Stimulated activated CD8-positive, alpha-beta memory T cell treated with anti-CD3 and anti-CD28 coated beads, Interleukin-2, amount 100 ng/mL, for 1 hour (primary cell): Measurements from ENCODE around the gene SLC25A45.

Experiments
- DNase-seq, 2 donors: peaks; one replicate each; pipeline ENCODE4 v3.0.0-alpha.2; 2020; ENCODE audit warnings: low read depth in 2 of 2

Gene SLC25A45

GRCh38 chr11:65382033-65382803 lies at the start of gene SLC25A45:
Gene SLC25A45 (minus strand): TSS chr11:65382646. CDS start chr11:65381951, 695 bp downstream.
- peak; percentile 85 to 87 for DNase-seq

GRCh38 chr11:65431451-65432099 lies 49.1 kb upstream of the SLC25A45 start:
- no peak for DNase-seq

- DNase-seq, result no peak
Observed at GRCh38 chr11:65430406-65431217, 48.2 kb upstream of the SLC25A45 start.

GRCh38 chr11:65429724-65430405 lies 47.4 kb upstream of the SLC25A45 start:
- DNase-seq, result no peak

- no peak for DNase-seq
Observed at GRCh38 chr11:65429068-65429681, 46.7 kb upstream of the SLC25A45 start.

GRCh38 chr11:65428578-65429067 lies 46.2 kb upstream of the SLC25A45 start:
- DNase-seq, result no peak

- DNase-seq, result no peak
Observed at GRCh38 chr11:65427691-65428577, 45.5 kb upstream of the SLC25A45 start.

GRCh38 chr11:65426839-65427690 lies 44.6 kb upstream of the SLC25A45 start:
- no peak for DNase-seq

GRCh38 chr11:65425971-65426838 lies 43.8 kb upstream of the SLC25A45 start:
- no peak for DNase-seq

GRCh38 chr11:65425105-65425970 lies 42.9 kb upstream of the SLC25A45 start:
- peak; percentile 61 to 69 for DNase-seq

- peak in 1 of 2 donors; percentile 45 for DNase-seq
Observed at GRCh38 chr11:65424205-65425104, 42.0 kb upstream of the SLC25A45 start.

GRCh38 chr11:65423516-65424204 lies 41.2 kb upstream of the SLC25A45 start:
- no peak for DNase-seq

- DNase-seq, result peak; percentile 90
Observed at GRCh38 chr11:65422633-65423515, 40.4 kb upstream of the SLC25A45 start, which contains the start of gene NEAT1. Gene NEAT1 (plus strand): TSS chr11:65422798.
